T-helper 2 cell treated with Interferon-gamma antibody and Interleukin-4, amounts not matched to agents 100 ng/mL and 5 ng/mL, for 36 hours (primary cell): Measurements from ENCODE around the gene CUL4B. TPM values are rescaled to one million over a fixed set of nuclear protein-coding genes. Genes with fewer than 3 reads are reported as not detected.
"Not testable (repeated sequence)": the region's sequence is repeated elsewhere in the genome, so short reads cannot be mapped to it uniquely, and the experiment has no call there.

ENCODE experiments used
- intact Hi-C: fragments of 100-400 bp; cut with micrococcal nuclease; formaldehyde crosslinking; loops from one replicate; pipeline ENCODE4 v1.15.1; 2023
- total RNA-seq: library from RNA; stranded (reverse); gene quantifications from 2 replicates; pipeline ENCODE4 v1.2.3, GENCODE V29; 2022

CUL4B gene
- total RNA-seq, 1 donor from 2014 or later, result 30.8 TPM

DNA sequence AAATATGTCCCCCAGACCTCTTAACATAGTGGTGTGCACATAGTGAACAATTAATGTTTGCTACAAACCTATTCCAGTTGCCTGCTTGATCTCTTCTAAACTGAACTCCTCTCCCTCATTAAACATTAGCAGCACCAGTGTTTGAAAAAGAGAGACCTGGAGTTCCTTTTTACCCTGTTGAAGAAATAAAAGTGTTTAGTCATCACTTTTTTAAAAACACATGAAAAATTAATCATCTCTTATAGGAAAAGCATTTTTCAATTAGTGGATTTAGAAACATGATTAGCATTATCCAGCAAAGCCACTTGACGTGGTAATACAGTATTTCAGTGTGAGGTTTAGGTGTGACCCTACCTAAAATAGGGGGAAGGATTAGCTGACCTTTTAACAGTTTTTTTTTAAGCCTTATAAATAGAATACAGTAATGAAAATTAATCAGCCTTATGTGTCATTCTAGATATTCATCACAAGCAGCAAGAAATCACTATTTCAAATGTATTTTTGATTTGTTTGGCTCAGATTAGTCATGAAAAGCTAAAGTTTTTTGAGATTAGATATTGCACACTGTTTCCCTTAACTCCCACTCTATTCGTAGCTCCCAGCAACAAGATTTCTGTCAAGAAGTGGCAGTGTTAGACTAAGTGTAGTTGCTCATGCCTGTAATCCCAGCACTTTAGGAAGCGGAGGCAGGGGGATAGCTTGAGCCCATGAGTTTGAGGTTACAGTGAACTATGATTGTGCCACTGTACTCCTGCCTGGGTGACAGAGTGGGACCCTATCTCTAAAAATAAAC lies 26.2 kb downstream of the CUL4B start:
- intact Hi-C loops, result no loop called here

DNA sequence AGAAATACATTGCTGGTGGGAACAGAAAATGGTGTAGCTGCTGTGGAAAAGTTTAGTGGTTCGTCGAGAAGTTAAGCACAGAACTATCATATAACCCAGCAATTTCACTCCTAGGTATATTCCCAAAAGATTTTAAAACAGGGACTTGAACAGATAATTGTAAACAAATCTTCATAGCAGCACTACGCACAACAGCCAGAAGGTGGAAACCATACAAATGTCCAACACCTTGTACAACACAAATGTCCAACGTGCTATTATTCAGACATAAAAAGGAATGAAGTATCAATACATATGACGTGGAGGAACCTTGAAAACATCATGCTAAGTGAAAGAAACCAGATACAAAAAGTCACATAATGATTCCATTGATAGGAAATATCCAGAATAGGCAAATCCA lies 37.9 kb downstream of the CUL4B start:
- intact Hi-C loops, result no loop called here

DNA sequence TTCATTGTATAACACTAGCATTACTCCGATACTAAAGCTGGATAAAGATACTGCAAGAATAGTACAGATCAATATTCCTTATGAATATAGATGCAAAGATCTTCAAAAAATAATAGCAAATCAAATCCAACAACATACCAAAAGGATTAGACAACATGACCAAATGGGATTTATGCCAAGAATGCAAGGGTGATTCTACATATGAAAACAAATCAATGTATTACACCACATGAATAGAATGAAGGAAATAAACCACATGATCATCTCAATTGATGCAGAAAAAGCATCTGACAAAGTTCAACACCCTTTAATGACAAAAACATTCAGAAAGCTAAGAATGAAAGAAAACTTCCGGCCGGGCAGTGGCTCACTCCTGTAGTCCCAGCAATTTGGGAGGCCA lies 42.8 kb downstream of the CUL4B start:
- intact Hi-C loops, result no loop called here

DNA sequence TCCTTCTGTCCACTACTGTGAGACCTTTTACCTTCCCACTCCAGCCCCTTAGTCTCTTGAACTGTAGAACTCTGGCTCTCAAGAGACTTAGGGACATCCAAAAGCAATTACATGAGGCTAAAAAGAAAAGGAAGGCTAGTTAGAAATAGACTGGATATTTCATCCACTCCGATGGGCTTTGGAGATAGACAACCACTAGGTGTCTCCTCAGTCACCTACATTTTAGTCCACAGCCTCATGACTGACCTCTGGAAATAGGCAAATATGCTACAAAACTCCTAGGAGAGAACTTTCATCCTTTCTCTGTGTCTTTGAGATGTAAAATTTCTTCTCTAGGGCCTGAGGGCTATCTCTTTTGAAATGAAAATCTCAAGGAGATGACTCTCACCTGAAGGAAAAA lies 46.5 kb downstream of the CUL4B start:
- intact Hi-C loops, result no loop called here

DNA sequence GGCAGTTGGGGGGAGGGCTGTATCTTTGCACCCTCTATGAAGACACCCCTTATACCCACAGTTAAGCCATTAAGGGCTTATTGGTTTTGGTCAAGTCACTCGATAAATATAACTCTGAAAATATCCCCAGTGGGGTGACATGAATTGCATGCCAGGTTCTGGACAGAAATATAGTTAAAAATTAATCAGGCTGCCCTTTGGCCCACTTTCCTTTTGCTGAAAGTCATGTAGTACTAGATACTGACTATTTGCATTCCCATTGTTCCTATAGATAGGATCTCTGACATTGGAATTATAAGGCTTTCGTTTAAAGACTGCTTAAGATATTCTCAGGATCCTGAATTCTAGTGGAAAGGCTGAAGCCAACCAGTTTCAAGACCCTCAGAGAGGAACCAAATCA lies 48.1 kb downstream of the CUL4B start:
- intact Hi-C loops, result no loop called here

DNA sequence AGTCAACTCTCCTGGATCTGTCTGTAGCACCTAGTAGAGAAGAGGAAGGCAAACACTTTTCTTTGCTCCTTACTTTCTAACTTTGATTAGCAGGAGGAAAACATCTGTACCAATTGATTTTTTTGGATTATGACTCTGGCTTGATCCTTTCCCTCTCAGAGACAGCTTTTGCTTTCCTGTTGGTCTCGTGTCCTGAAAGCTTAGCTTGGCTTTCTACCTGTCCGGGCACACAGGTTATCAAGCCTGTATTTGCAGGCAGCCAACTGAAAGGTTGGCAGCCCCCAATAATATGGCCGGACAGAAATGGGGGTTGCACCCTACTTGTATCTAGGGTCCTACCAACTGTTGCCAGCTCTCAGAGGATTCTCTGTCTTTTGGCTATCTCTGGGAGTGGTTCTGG lies 48.5 kb downstream of the CUL4B start:
- intact Hi-C loops, result no loop called here

DNA sequence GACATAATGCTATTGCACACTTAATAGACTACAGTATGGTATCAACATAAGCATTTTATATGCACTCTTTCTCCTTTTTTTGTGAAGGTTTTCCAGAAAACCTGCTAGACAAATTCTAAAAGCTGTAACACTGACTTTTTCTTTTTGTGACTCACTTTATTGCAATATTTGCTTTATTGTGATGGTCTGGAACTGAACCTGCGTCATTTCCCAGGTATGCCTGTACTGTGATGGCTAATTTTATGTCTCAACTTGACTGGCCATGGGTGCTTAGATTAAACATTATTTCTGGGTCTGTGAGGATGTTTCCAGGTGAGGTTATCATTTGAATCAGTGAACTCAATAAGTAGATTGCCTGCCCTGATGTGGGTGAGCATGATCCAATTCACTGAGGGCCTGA lies 56.2 kb downstream of the CUL4B start:
- intact Hi-C loops, result no loop called here

DNA sequence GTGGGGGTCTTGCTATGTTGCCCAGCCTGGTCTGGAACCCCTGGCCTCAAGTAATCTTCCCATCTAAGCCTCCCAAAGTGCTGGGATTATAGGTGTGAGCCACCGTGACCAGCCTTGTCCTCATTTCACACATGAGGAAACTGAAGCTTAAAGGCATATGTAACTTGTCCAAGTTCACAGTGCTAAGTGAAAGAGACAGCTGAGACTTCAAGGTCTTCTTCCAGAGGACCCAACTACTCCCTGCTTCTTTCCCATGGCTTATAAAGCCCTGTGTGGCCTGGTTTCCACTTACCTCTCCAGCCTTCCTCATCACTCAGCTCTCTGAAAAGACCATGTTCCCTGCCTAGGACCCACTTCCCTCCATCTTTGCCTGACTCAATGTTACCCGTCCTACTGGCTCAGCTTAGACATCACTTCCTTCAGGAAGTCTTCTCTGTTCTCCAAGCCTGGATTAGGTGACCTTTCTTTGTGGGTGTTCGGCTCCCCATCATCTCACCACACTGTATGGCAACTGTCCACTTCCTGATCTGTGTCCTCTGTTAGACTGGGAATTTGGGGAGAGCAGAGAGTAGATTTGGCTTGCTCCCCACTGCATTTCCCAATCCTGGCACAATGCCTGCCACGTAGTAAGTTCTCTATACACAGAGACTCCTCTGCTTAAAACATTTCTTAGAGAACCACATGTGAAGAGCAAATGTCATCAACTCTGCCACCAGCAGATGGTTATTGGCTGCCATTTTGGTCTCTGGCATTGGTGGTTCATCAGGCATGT lies 61.3 kb downstream of the CUL4B start:
- intact Hi-C loops, result loop anchor here (2.0 kb wide), 1 partner anchor 61 kb away; the partner anchor contains the start of gene CUL4B

DNA sequence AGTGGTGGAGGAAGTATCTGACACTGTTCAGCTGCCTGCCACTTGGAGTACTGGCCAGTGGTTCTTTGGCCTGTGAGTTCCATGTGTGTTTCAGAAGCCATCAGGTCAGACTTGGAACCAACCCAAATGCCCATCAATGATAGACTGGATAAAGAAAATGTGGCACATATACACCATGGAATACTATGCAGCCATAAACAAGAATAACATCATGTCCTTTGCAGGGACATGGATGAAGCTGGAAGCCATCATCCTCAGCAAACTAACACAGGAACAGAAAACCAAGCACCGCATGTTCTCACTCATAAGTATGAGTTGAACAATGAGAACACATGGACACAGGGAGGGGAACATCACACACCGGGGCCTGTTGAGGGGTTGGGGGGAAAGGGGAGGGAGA lies 70.6 kb downstream of the CUL4B start:
- intact Hi-C loops, result not testable (repeated sequence)

DNA sequence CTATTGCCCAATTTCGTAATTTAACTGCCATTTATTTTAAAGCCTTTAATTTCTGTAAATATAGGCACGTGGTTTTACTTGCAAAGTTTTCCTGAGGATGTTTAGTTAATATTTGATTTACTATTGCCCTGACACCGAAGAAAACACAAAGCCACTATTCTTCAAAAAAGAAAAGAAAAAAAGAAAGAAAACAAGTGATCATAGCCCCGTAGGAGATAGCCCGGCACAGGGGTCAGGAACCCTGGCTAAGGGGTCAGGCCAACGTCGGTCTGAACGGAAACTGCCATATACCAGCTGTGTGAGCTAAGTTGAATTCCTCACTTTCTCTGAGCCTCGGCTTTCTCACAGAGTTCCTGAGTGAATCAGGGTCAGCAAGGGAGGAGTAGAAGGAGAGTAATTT lies 74.0 kb downstream of the CUL4B start:
- intact Hi-C loops, result loop anchor here (1.0 to 10.0 kb wide), 3 partner anchors 12 to 182 kb away; partner anchors contain the start of gene MCTS1

DNA sequence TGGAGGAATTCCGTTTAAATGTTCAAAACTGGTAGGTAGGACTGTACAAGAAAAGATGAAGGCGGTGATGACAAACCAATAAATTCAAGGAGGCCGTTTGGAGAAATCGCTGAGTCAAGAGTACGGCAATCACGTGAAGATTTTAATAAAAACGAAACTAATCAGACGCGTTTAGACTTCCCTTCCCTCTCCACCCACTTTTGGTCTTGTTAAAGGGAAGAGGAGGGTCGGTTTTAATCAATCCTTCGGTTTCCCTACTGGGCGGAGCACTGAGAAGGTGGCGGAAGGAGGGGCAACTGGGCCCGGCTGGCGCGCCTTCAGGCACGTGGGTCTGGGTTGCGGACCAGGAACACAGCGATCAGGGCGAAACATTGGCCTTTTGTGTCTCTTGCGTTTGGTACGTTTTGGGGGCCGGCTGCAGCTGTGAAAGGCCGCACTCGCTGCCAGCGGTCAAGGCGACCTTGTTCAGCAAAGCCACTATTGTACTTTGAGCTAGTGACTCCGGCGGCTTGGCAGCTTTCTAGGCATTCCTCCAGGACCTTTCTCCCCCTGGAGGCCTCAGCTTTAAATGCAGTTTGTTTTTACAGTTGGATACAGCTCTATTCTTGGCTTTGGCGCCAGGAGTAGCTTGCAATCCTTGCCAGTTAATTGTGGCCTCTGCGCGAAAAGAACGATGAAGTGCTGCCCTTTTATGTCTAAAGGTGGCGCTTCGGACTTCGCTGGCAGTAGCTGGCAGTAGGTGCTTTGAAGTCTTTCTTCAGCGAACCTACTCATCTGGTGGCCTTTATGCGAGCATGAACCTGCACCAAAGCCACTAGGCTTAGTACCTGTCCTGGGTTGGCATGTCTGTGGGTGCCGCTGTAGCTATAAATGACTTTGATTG lies 74.9 kb downstream of the CUL4B start:
- intact Hi-C loops, result loop anchor here (1.0 to 10.0 kb wide), 7 partner anchors 12 to 235 kb away; partner anchors contain the start of genes C1GALT1C1, LAMP2, MCTS1 and ZBTB33

DNA sequence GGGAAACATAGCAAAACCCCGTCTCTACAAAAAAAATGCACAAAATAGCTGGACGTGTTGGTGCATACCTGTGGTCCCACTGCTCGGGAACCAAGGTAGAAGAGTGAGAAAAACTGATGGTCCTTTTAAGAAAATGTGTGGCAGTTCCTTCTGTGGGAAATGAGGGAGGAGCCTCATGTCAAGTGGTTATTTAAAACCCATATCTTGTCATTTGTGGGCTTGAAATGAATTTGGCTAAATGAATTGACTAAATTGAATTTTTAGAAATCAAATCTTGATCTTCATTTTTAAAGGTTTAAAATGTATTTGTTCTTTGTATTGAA lies 75.5 kb downstream of the CUL4B start:
- intact Hi-C loops, result loop anchor here (1.0 to 10.0 kb wide), 6 partner anchors 16 to 234 kb away; partner anchors contain the start of genes C1GALT1C1, LAMP2, MCTS1 and ZBTB33

DNA sequence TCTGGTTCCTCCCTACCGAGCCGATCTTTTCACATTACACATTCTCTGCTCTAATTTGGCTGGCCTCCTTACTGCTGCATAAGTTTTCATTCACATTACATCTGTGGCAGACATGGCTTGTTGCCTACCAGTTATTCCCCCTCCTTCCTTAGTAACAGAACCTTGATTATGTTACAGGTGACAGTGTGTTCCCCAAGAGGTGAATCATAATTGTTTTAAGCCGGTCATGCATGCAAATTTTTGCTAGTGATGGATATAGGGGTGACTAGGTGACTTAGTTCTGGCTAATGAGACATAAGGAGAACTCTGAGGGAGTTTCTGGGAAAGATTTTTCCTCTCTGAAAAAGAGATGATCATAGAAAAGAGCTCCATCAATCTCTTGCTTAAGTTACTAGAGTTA lies 83.3 kb downstream of the CUL4B start:
- intact Hi-C loops, result loop anchor here (5.0 kb wide), 1 partner anchor 110 kb away; no protein-coding TSS in a partner anchor

DNA sequence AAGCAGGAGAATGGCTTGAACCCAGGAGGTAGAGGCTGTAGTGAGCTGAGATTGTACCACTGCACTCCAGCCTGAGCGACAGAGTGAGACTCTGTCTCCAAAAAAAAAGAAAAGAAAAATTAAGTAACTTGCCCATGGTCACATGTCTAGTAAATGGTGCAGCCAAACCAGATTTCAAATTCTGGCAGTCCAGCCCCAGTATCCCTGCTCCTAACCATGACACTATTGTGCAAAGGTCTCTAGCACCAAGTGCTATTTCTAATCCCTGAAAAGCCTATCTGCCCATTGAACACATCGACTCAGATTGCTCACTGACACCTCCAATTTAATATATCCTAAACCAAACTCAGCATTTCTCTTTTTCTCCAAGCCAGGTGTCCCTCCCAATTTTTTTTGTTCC lies 84.0 kb downstream of the CUL4B start:
- intact Hi-C loops, result loop anchor here (5.0 kb wide), 1 partner anchor 109 kb away; no protein-coding TSS in a partner anchor

DNA sequence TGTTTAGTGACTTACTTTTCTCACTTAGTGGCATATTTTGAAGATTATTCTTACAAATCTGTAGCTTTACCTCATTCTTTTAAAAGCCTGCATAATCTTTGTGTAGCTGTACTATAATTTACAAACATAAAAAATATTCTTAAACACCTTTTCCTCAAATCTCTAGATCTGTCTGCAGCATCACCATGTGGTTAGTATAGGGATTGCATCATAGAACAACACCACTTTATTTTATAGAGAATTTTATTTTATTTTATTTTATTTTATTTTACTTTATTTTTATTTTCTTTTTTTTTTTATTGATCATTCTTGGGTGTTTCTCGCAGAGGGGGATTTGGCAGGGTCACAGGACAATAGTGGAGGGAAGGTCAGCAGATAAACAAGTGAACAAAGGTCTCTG lies 85.3 kb downstream of the CUL4B start:
- intact Hi-C loops, result loop anchor here (1.0 to 5.0 kb wide), 2 partner anchors 95 to 108 kb away; no protein-coding TSS in a partner anchor

Other genes starting within 250 kb of the CUL4B start
- not detected in 2 replicates for gene TMEM255A, start 249.5 kb downstream of the CUL4B start, total RNA-seq
- gene ATP1B4, start 198.9 kb downstream of the CUL4B start, total RNA-seq, result not detected in 2 replicates
- 51.9 and 54.6 TPM in 2 replicates for gene LAMP2, start 91.7 kb downstream of the CUL4B start, total RNA-seq
- gene MCTS1, start 43.1 kb upstream of the CUL4B start, total RNA-seq, result 58.8 and 64.9 TPM in 2 replicates
- 26.5 and 27.8 TPM in 2 replicates for gene C1GALT1C1, start 69.1 kb upstream of the CUL4B start, total RNA-seq